ENCODE data around the gene ARMS2. TPM values are rescaled to one million over a fixed set of nuclear protein-coding genes. Genes with fewer than 3 reads are reported as not detected.

ARMS2 gene
- total and polyA plus RNA-seq, 2 of the 13 experiments (the other 11 are each of a cell fraction or from before 2014, with no cell fraction given): not detected

DNA sequence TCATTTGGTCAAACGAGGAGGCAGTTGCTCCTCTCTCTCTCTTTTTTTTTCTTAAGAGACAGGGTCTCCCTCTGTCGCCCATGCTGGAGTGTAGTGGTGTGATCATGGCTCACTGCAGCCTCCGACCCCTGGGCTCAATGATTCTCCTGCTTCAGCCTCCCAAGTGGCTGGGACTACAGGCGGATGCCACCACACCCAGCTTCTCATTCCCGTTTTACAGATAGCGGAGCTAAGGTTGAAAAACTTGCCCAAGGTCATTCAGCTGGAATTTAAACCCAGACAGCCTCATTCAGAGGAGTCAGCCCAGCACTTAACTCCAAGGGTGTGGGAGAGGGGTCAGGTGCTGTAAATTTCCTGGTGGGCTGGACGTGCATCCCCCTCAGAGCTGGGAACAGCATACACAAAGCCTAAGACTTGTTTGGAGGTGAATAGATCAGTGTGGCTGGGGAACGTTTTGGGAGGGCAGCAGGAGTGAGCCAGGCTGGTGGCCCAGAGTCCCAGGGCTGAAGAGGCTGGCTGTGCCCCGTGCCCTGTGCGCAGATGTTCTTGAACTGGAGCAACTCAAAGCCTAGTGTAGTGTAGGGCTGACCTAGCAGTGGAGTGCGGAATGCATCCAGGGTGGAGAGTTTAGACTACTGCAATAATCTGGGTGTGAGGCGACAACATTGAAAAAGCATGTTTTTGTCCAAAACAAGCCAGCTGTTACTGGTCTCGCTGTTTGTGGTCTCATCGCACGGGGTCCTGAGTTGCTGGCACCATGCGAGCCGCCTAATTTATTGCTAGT lies 9.2 kb downstream of the ARMS2 start:
- DNase-seq (ENCODE audit: low spot score): no peak
- ATAC-seq: no peak
- in situ Hi-C loops (cut with HindIII; ENCODE audit: extremely low pct_ligation_motif_present, low pct_unique_long_range_greater_than_20kb): no loop called here
- H3K9me3 ChIP-seq (ENCODE audit: low read length): no peaks in the 10 kb centered on the region
- 51% methylated on average over 17 of the region's 17 CpGs for WGBS (ENCODE audit: low lambda C conversion rate)
- no peak overlapping the region for H3K9ac ChIP-seq (ENCODE audit: insufficient read depth, low read depth, low read length)
- H3K27me3 ChIP-seq (ENCODE audit: control insufficient read depth in 1 of 2, insufficient read depth in 2 of 2, low read length in 2 of 2): peaks cover 9 to 89% of the 10 kb centered on the region in 2 experiments
- intact Hi-C loops (cut with micrococcal nuclease; ENCODE audit: unreplicated experiment): no loop called here
- no peak overlapping the region for H3K4me3 ChIP-seq (replicated peaks in 1 of 3; ENCODE audit: insufficient read depth in 1 of 3, low read depth in 2 of 3, low read length in 3 of 3)
- ChIA-PET CTCF (ENCODE audit: low intra/inter-chr PET ratio, low total read pairs) (no interaction called here), POLR2A (no interaction called here)
- no peak overlapping the region for H3K27ac ChIP-seq (ENCODE audit: extremely low read length, insufficient read depth, low read length)
- no peaks in the 10 kb centered on the region for H3K79me2 ChIP-seq (ENCODE audit: insufficient read depth, low read length)
- no peaks in the 10 kb centered on the region for H4K20me1 ChIP-seq (ENCODE audit: insufficient read depth, low read length)
- BruUV-seq (replicated peaks): no TSS peak
- no peak overlapping the region for H2AFZ ChIP-seq (ENCODE audit: low read length)
- H3K4me2 ChIP-seq (ENCODE audit: low read depth, low read length): no peak overlapping the region
- peaks cover 12% of the 10 kb centered on the region; the same call in 1 of the 2 replicates for H3K4me1 ChIP-seq (ENCODE audit: insufficient read depth, low read length)
- no peak for FAIRE-seq
- no peaks in the 10 kb centered on the region for H3K36me3 ChIP-seq (replicated peaks in 1 of 2; ENCODE audit: control insufficient read depth in 1 of 2, insufficient read depth in 2 of 2, low read length in 2 of 2)
- TF ChIP-seq, protein P1, sequence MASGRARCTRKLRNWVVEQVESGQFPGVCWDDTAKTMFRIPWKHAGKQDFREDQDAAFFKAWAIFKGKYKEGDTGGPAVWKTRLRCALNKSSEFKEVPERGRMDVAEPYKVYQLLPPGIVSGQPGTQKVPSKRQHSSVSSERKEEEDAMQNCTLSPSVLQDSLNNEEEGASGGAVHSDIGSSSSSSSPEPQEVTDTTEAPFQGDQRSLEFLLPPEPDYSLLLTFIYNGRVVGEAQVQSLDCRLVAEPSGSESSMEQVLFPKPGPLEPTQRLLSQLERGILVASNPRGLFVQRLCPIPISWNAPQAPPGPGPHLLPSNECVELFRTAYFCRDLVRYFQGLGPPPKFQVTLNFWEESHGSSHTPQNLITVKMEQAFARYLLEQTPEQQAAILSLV (CRISPR knock-in tag; IDR thresholded peaks at IDR 0.05; ENCODE audit: borderline replicate concordance): no peak
- TF ChIP-seq, protein P2, sequence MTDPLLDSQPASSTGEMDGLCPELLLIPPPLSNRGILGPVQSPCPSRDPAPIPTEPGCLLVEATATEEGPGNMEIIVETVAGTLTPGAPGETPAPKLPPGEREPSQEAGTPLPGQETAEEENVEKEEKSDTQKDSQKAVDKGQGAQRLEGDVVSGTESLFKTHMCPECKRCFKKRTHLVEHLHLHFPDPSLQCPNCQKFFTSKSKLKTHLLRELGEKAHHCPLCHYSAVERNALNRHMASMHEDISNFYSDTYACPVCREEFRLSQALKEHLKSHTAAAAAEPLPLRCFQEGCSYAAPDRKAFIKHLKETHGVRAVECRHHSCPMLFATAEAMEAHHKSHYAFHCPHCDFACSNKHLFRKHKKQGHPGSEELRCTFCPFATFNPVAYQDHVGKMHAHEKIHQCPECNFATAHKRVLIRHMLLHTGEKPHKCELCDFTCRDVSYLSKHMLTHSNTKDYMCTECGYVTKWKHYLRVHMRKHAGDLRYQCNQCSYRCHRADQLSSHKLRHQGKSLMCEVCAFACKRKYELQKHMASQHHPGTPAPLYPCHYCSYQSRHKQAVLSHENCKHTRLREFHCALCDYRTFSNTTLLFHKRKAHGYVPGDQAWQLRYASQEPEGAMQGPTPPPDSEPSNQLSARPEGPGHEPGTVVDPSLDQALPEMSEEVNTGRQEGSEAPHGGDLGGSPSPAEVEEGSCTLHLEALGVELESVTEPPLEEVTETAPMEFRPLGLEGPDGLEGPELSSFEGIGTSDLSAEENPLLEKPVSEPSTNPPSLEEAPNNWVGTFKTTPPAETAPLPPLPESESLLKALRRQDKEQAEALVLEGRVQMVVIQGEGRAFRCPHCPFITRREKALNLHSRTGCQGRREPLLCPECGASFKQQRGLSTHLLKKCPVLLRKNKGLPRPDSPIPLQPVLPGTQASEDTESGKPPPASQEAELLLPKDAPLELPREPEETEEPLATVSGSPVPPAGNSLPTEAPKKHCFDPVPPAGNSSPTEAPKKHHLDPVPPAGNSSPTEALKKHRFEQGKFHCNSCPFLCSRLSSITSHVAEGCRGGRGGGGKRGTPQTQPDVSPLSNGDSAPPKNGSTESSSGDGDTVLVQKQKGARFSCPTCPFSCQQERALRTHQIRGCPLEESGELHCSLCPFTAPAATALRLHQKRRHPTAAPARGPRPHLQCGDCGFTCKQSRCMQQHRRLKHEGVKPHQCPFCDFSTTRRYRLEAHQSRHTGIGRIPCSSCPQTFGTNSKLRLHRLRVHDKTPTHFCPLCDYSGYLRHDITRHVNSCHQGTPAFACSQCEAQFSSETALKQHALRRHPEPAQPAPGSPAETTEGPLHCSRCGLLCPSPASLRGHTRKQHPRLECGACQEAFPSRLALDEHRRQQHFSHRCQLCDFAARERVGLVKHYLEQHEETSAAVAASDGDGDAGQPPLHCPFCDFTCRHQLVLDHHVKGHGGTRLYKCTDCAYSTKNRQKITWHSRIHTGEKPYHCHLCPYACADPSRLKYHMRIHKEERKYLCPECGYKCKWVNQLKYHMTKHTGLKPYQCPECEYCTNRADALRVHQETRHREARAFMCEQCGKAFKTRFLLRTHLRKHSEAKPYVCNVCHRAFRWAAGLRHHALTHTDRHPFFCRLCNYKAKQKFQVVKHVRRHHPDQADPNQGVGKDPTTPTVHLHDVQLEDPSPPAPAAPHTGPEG (CRISPR knock-in tag; IDR thresholded peaks at IDR 0.05): no peak
- TF ChIP-seq RFX5 (IDR thresholded peaks at IDR 0.05; ENCODE audit: low read depth, low read length): no peak
- no peak for TF ChIP-seq SMAD9 (CRISPR knock-in tag; IDR thresholded peaks at IDR 0.05)
- TF ChIP-seq ZKSCAN1 (IDR thresholded peaks at IDR 0.05; ENCODE audit: low read length): no peak
- no peak for TF ChIP-seq ZNF567 (CRISPR knock-in tag; IDR thresholded peaks at IDR 0.05; ENCODE audit: borderline replicate concordance)
- TF ChIP-seq, protein P3, sequence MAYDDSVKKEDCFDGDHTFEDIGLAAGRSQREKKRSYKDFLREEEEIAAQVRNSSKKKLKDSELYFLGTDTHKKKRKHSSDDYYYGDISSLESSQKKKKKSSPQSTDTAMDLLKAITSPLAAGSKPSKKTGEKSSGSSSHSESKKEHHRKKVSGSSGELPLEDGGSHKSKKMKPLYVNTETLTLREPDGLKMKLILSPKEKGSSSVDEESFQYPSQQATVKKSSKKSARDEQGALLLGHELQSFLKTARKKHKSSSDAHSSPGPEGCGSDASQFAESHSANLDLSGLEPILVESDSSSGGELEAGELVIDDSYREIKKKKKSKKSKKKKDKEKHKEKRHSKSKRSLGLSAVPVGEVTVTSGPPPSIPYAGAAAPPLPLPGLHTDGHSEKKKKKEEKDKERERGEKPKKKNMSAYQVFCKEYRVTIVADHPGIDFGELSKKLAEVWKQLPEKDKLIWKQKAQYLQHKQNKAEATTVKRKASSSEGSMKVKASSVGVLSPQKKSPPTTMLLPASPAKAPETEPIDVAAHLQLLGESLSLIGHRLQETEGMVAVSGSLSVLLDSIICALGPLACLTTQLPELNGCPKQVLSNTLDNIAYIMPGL (CRISPR knock-in tag; IDR thresholded peaks at IDR 0.05; ENCODE audit: borderline replicate concordance in 1 of 2, low read depth in 1 of 2): no peak
- no peak for TF ChIP-seq ZNF660 (CRISPR knock-in tag; IDR thresholded peaks at IDR 0.05; ENCODE audit: borderline replicate concordance, low read depth)
- TF ChIP-seq ZNF207 (IDR thresholded peaks at IDR 0.05; ENCODE audit: borderline replicate concordance): no peak
- no peak for TF ChIP-seq HNRNPH1 (optimal IDR thresholded peaks at IDR 0.05; ENCODE audit: low read depth, low read length)
- no peak for TF ChIP-seq SNAI1 (CRISPR knock-in tag; IDR thresholded peaks at IDR 0.05; ENCODE audit: borderline replicate concordance)
- no peak for TF ChIP-seq ZNF816 (CRISPR knock-in tag; IDR thresholded peaks at IDR 0.05; ENCODE audit: borderline replicate concordance)
- TF ChIP-seq ZNF451 (CRISPR knock-in tag; IDR thresholded peaks at IDR 0.05): no peak
- no peak for TF ChIP-seq MAZ (IDR thresholded peaks at IDR 0.05; ENCODE audit: borderline replicate concordance, low read depth, low read length)
- TF ChIP-seq MAZ (CRISPR knock-in tag; IDR thresholded peaks at IDR 0.05; ENCODE audit: low read depth): no peak
- no peak for TF ChIP-seq ZKSCAN5 (CRISPR knock-in tag; IDR thresholded peaks at IDR 0.05)

Measured in HepG2 (cell line).